Activated T-helper 1 cell treated with Interleukin-2 at 50 U/mL for 16 hours (primary cell): Measurements from ENCODE around the gene EP300.
"Not testable (repeated sequence)": the region's sequence is repeated elsewhere in the genome, so short reads cannot be mapped to it uniquely, and the experiment has no call there.

Experiments
- DNase-seq: peaks from one replicate; pipeline ENCODE4 v3.0.0-alpha.2; 2020; ENCODE audit warnings: low read depth

The EP300 gene

DNA sequence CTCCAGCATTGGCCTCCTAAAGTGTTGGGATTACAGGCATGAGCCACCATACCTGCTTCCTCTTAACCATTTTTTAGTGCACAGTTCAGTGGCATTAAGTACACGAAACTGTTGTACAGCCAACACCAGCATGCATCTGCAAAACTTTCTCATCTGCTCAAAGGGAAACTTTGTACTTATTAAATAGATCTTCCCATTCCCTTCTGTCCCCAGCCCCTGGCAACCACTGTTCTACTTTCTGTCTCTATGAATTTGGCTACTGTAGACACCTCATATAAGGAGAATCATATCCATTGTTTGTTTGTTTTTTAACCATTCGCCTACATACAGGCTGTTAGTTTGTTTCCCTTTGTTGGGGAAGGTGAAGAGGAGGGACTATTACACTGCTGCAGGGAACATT, 6.5 kb upstream of the EP300 start:
- no peak for DNase-seq

DNA sequence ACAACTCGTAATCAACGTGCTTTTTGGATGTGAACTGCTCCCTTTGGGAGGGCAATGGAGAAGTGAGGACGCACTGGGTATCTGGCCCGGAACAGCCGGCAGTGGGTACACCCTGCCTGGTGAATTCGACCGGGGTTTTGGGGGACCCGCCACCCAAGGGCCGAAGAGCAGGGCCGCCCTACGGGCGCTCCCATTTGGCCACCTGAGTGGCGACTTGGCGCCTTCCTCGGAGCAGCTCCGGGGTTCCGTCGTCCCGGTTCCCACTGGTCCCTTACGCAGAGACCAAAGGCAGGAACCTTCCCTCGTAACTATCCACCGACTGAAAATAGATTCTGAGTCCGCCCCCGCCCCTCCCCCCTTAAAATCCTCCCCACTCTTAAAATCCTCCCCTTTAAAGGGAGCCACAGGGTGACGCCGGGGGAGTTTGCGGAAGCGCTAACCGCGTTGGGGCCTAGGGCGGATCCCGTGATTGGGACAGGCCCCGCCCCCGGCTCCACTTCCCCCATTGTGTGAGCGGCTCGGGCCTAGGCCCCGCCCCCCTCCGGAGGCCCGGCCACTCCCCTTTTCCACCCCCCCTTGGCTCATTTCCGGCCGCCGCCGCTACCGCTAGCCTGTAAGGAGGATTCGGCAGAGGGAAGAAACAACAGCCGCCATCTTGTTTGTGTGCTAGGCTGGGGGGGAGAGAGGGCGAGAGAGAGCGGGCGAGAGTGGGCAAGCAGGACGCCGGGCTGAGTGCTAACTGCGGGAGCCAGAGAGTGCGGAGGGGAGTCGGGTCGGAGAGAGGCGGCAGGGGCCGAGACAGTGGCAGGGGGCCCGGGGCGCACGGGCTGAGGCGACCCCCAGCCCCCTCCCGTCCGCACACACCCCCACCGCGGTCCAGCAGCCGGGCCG, 1.0 kb upstream of the EP300 start:
- peak; percentile 99 for DNase-seq

DNA sequence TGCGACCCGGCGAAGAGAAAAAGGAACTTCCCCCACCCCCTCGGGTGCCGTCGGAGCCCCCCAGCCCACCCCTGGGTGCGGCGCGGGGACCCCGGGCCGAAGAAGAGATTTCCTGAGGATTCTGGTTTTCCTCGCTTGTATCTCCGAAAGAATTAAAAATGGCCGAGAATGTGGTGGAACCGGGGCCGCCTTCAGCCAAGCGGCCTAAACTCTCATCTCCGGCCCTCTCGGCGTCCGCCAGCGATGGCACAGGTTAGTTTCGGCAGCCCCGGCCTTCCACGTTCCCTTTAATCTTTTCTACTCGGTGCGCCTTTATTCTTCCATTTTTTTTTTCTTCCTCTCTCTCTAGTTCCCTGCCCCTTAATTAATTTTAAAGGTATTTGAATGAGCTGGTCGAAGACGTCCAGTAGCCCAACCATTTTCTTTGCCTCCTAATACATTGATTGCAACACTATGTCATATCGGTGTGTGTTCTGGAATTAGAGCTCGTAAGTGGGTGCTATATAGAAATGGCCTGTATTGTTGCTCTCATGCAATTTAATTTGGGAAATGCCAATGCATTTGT, 537 bp downstream of the EP300 start:
- no peak for DNase-seq

DNA sequence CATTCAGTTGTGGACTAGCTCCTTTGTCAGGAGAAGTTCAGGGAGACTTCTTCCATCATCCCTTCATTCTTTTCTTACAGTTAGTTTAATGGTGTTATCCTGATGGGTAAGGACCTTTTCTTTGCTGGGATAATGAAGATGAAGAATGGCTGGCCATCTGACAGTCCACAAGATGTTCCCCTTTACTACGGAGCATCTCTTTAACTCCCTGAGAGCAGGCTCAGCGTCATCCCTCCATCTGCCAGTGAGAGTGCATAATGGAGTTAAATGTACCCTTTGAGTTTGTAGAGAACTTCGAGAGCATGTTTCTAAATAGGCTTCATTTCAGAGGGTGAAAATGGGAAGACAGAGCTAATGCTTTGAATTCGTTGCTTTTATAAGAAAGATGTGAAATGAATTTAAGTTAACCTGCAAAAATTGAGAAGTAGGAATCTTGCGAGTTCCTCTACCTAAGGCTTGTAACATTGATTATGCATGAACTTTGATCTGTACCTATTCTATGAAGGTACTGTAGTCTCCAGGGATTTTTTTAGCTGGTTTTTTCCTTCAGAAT, 1.7 kb downstream of the EP300 start:
- DNase-seq: no peak

DNA sequence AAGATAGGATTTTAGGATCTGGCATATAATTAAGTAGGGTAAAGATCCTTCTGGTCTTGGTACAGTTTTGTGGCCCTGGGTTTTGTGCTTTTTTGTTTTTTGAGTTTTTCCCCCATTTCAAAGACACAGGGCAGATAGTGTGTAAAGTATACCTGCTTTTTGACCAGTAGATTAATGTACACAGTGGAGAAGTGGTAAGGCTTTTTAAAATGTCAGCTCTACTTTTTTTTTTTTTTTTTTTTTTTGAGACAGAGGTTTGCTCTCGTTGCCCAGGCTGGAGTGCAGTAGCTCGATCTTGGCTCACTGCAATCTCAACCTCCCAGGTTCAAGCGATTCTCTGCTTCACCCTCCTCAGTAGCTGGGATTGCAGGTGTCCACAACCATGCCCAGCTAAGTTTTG, 4.0 kb downstream of the EP300 start:
- no peak for DNase-seq

DNA sequence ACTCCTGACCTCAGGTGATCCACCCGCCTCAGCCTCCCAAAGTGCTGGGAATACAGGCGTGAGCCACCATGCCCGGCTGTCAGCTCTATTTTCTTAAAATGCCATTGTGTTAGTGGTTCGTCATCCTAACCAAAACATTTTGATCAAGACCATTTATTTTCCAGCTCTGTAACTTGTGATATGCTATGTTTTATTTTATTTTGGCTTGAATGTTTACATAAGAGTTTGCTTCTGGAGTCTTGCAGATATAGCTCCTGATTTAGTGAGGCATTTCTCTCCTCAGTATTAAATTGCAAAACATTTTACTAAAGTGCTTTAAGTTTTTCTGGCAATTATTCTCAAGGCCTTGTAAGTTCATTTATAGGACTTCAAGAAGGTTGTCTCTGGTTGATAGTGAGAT, 4.4 kb downstream of the EP300 start:
- DNase-seq: no peak

DNA sequence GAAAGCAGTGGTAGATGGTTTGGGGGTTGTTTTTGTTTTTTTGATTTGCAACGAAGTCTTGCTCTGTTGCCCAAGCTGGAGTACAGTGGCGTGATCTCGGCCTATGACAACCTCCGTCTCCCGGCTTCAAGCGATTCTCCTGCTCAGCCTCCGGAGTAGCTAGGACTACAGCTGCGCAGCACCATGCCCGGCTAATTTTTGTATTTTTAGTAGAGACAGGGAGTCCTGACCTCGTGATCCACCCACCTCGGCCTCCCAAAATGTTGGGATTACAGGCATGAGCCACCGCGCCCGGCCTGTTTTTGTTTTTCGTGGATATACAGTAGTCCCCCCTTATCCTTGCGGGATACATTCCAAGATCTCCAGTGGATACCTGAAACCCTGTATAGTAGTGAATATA, 6.6 kb downstream of the EP300 start:
- no peak for DNase-seq

DNA sequence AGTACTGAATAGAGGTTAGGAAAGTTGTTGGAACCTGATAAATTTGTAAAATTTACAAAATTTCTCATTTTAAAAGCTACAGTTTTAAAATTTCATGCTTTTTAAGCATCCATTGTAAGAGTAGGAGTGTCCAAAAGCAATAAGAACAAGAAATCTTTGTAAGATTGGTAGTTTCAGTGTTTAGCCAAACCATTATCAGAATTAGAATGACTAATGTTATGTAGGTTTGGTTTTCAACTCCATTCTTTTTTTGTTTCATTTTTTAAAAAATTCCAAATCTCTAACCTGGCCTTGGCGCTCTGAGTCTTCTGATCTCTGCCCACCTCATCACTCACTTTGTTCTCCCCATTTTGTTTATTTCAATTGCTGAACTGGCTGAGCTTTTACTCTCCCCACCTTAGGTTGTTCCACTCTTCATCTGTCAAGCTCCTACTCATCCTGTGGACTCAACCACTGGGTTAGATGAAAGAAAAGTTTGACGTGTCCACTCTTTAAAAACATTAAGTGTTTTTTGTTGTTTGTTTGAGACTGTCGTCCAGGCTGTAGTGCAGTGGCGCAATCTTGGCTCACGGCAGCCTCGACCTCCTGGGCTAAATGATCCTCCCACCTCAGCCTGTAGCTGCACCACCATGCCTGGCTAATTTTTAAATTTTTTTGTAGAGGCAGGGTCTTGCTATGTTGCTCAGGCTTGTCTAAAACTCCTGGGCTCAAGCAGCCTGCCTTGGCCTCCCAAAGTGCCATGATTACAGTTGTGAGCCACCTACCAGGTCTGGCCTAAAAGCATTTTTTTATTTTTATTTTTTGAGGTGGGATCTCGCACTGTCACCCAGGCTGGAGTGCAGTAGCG, 14.0 kb downstream of the EP300 start:
- DNase-seq: no peak

DNA sequence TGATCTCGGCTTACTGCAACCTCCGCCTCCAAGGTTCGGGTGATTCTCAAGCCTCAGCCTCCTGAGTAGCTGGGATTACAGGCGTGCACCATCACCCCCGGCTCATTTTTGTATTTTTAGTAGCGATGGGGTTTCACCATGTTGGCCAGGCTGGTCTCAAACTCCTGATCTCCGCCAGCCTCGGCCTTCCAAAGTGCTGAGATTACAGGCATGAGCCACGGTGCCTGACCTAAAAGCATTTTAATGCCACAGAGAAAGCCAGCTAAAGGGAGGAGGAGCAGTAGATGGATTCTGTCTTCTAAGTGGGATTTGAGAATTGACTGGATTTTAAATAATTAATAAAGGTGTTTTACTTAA, 14.6 kb downstream of the EP300 start:
- DNase-seq: not testable (repeated sequence)

DNA sequence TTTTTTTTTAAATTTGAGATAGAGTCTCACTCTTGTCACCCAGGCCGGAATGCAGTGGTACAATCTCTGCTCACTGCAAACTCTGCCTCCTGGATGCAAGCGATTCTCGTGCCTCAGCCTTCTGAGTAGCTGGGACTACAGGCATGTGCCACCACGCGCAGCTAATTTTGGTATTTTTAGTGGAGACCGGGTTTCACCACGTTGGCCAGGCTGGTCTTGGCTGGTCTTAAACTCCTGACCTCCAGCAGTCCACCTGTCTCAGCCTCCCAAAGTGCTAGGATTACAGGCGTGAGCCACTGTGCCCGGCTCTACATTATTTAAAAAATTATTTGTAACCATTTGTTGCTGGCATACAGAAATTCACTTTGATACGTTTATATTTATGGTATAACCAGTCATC, 18.6 kb downstream of the EP300 start:
- DNase-seq: no peak

DNA sequence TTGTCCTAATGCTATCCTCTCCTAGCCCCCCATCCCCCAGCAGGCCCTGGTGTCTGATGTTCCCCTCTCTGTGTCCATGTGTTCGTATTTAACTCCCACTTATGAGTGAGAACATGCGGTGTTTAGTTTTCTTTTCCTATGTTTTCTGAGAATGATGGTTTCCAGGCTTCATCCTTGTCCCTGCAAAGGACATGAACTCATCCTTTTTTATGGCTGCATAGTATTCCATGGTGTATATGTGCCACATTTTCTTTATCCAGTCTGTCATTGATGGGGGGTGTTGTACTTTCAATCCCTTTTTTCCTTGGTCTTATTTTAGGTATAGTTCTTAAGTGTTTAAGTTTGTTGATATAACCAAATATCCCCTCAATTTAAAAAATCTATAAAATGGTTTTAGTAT, 23.9 kb downstream of the EP300 start:
- DNase-seq: no peak

DNA sequence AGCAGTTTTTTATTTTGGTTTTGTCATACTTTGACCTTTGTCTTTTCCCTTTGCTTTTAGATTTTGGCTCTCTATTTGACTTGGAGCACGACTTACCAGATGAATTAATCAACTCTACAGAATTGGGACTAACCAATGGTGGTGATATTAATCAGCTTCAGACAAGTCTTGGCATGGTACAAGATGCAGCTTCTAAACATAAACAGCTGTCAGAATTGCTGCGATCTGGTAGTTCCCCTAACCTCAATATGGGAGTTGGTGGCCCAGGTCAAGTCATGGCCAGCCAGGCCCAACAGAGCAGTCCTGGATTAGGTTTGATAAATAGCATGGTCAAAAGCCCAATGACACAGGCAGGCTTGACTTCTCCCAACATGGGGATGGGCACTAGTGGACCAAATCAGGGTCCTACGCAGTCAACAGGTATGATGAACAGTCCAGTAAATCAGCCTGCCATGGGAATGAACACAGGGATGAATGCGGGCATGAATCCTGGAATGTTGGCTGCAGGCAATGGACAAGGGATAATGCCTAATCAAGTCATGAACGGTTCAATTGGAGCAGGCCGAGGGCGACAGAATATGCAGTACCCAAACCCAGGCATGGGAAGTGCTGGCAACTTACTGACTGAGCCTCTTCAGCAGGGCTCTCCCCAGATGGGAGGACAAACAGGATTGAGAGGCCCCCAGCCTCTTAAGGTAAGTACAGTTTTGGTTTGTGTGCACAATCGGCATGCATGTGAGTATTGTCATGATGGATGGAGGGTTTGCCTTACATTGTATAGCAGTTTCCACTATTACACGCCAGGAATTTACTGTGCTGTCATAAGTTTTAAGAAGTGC, 25.0 kb downstream of the EP300 start:
- DNase-seq: no peak

DNA sequence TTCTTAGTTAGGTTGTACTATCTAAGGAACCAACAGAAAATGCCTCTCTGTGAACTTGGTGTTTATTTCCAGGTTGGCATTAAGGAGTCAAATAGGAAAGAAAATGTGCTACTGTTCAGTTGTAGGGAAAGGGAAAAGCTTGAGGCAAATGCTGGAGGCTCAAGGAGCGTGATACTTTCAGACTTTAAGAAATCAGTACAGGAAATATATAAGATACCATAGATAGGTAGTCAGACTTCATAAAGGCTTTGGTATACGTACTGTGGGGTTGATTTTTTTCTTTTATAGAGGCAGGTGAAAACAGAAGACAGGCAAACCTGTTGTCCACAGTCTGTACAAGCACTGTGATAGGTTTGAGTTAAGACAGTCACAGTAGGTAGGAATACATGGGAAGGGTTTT, 30.8 kb downstream of the EP300 start:
- no peak for DNase-seq

DNA sequence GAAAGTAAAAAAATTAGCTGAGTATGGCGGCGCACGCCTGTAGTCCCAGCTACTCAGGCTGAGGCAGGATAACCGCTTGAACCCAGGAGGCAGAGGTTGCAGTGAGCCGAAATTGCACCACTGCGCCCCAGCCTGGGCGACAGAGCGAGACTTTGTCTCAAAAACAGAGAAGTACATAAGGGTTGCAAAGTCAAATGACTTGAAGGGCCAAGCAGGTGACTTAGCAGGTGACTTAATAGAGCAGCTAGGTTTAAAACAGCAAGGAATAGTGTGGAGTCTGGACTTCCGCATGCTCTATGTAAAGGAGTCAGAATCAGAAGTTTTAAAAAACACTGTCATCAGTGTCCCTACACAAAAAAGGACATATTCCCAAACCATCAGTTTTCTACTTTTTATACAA, 31.7 kb downstream of the EP300 start:
- no peak for DNase-seq

DNA sequence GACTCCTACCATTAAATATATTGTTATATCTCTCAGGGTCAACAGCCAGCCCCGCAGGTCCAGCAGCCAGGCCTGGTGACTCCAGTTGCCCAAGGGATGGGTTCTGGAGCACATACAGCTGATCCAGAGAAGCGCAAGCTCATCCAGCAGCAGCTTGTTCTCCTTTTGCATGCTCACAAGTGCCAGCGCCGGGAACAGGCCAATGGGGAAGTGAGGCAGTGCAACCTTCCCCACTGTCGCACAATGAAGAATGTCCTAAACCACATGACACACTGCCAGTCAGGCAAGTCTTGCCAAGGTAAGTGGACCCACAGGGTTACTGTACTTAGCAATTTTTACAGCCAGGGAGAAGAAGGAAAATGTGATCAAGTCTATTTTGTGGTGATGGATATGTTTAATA, 35.1 kb downstream of the EP300 start:
- DNase-seq: no peak

DNA sequence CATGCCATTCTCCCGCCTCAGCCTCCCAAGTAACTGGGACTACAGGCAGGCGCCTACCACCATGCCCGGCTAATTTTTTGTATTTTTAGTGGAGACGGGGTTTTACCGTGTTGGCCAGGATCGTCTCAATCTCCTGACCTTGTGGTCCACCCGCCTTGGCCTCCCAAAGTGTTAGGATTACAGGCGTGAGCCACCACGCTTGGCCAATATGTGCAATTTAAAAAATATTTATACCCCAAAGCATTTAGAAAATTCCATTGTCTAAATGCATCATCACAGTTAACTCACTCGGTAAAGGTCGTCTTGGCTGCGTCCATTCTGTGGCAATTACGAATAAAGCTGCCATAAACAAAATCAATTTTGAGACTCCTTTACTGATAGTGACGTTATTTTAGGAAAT, 36.2 kb downstream of the EP300 start:
- no peak for DNase-seq

DNA sequence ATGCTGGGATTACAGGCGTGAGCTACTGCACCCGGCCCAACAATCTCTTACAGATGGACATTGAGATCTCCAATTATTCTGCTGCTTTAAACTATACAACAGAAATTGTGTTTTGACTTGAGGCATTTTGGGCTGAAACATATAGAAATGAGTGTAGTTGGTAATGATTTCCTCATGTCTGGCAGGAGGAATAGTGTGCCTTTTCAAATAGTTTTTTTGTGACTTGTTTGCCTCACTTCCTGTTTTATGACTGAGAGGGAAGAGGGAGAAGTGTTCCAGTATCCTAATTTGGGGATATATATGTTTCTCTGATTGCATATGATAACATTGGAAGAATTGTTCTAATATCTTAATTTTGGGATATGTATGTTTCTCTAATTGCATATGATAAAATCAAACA, 40.2 kb downstream of the EP300 start:
- DNase-seq: no peak

DNA sequence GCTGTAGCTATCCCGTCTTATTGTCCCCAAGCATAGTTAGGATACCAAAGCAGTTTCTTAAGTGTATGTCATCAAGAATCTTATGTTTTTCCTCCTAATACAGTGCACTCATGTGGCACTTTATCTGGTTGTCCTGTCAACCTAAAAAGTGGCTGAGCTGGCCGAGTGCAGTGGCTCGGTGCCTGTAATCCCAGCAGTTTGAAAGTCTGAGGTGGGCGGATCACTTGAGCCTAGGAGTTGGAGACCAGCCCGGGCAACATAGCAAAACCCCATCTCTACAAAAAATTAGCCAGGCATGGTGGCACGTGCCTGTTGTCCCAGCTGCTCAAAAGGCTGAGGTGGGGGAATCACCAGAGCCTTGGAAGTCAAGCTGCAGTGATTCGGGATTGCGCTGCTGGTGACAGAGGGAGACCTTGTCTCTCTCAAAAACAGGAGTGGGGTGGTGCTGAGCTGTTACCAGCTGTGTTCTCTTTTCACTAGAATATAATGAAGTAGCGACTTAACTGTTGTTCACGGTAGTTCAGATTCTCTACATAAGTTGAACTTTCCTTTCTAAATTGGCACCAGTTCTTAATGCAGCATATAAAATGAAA, 48.1 kb downstream of the EP300 start:
- DNase-seq: no peak

DNA sequence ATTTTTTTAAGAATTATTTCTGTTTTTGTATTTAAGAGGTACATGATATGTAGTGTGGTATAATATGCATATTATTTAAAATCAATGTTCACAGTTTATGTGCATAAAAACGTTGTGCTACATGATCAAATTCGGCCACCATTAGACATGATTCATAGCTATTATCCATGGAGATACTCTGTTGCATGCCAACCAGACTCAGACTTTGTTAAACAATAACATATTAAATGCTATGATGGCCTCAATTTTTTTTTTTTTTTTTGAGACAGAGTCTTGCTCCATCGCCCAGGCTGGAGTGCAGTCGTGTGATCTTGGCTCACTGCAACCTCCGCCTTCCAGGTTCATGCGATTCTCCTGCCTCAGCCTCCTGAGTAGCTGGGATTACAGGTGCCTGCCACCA, 53.5 kb downstream of the EP300 start:
- not testable (repeated sequence) for DNase-seq

DNA sequence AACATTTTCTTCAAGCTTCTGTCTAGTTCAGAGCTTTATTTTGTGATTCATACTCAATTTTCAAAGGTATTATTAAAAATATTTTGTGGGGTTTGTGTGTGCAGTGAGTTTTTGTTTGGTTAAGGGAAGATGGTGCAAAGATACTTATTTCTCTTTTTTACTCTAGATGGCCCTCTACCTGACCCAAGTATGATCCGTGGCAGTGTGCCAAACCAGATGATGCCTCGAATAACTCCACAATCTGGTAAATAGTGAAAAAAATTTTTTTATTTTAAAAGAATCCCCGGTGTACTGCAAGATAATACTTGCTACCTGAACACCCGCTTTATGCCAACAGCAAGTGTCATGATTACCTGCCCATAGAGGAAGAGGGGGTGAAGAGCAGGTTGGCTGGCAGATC, 54.2 kb downstream of the EP300 start:
- no peak for DNase-seq

DNA sequence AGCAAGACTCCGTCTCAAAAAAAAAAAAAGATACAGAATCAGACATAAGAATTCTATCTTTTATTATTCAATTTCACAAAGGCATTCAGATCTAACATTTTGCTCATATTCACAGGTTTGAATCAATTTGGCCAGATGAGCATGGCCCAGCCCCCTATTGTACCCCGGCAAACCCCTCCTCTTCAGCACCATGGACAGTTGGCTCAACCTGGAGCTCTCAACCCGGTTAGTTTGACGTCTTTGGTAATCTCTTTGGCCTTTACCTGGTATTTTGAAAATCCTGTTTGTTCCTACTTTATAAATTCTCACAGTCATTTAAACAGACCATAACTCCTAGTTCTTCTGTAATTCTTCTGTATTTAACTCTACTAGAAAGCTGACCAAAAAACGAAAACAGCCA, 55.3 kb downstream of the EP300 start:
- DNase-seq: no peak

DNA sequence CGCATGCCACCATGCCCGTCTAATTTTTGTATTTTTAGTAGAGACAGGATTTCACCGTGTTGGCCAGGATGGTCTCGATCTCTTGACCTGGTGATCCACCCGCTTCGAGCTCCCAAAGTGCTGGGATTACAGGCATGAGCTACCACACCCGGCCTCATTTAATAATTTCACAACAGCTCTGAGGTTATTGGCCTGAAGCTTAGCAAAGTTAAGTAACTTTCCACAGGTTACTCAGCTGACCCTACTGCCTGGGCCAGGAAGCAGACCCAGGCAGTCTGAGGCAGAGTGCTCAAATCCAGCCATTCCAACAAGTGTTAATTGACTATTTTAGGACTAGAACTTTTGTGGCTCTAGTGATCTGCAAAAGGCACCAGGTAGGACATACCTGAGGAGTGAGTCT, 60.5 kb downstream of the EP300 start:
- DNase-seq: no peak
